Esophagus muscularis mucosa (tissue), 4 donors: ENCODE data around the gene UGT2B11. TPM values are rescaled to one million over a fixed set of nuclear protein-coding genes. Genes with fewer than 3 reads are reported as not detected.
"Not testable (repeated sequence)": the region's sequence is repeated elsewhere in the genome, so short reads cannot be mapped to it uniquely, and the experiment has no call there.

Source experiments
- DNase-seq: peaks from one replicate; pipeline ENCODE4 v3.0.0-alpha.2; 2017; ENCODE audit errors: extremely low spot score
- H3K27ac ChIP-seq, 4 donors: fragments of 200-600 bp; sonication (generic); replicated peaks in 1 of 4; 1 replicate in 3 of 4; 2 replicates in 1 of 4; pipeline ENCODE4 v1.5.1; 2016 to 2019; ENCODE audit warnings: mild to moderate bottlenecking in 1 of 4
- H3K27me3 ChIP-seq, 4 donors: fragments of 200-600 bp; sonication (generic); one replicate each; pipeline versions ENCODE4 v1.5.1 to v1.6.0; 2016 to 2019
- H3K36me3 ChIP-seq, 4 donors: fragments of 200-600 bp; sonication (generic); one replicate each; pipeline ENCODE4 v1.5.1; 2016 to 2019
- H3K4me1 ChIP-seq, 4 donors: fragments of 200-600 bp; sonication (generic); one replicate each; pipeline ENCODE4 v1.5.1; 2016 to 2019
- H3K4me3 ChIP-seq, 4 donors: fragments of 200-600 bp; sonication (generic); 1 replicate in 2 of 4; 2 replicates in 2 of 4; pipeline ENCODE4 v1.5.1; 2016 to 2019; ENCODE audit warnings: mild to moderate bottlenecking in 4 of 4, moderate library complexity in 1 of 4
- H3K9me3 ChIP-seq, 4 donors: fragments of 200-600 bp; sonication (generic); 1 replicate in 3 of 4; 2 replicates in 1 of 4; pipeline ENCODE4 v1.5.1; 2016 to 2019
- EP300 ChIP-seq: sonication (generic); formaldehyde crosslinking; IDR thresholded peaks from one replicate; pipeline ENCODE4 v1.6.1; 2017; ENCODE audit warnings: antibody characterized with exemption
- POLR2A ChIP-seq: fragments of 450-650 bp; IDR thresholded peaks from one replicate; pipeline ENCODE4 v1.6.1; 2017; ENCODE audit warnings: antibody characterized with exemption, moderate library complexity, mild to moderate bottlenecking, low read depth
- POLR2AphosphoS5 ChIP-seq, 2 donors: sonication (generic); formaldehyde crosslinking; IDR thresholded peaks; one replicate each; pipeline ENCODE4 v1.6.1; 2017; ENCODE audit warnings: antibody characterized with exemption in 2 of 2
- WGBS: methylation state at CpG from one replicate; pipeline ENCODE4 v1.1.5; 2018; 5-methylcytosine and 5-hydroxymethylcytosine counted together
- intact Hi-C: fragments of 100-400 bp; cut with DNase I; formaldehyde crosslinking; loops from one replicate; pipeline ENCODE4 v1.15.1; 2023
- total RNA-seq, 4 donors: library from RNA; depleted of rRNA; stranded (reverse); fragments of >200 nt; gene quantifications; one replicate each; pipeline versions ENCODE4 v1.1.0 to v1.2.1, GENCODE V29; 2016
- TF ChIP-seq, protein P1 (sequence below), 3 experiments: fragments of 200-600 bp in 2 of 3; fragments of 450-650 bp in 1 of 3; sonication (generic) in 2 of 3; IDR thresholded peaks; one replicate each; pipeline ENCODE4 v1.5.1; 2017 to 2019; ENCODE audit warnings: antibody characterized with exemption in 3 of 3, mild to moderate bottlenecking in 2 of 3, moderate library complexity in 1 of 3

Gene UGT2B11
- total RNA-seq, 4 donors from 2014 or later = not detected

- Histone ChIP-seq H3K9me3 (no peaks in the 10 kb centered on the region), H3K36me3 (no peaks in the 10 kb centered on the region), H3K27me3 (no peaks in the 10 kb centered on the region), H3K27ac (no peak overlapping the region), H3K4me3 (no peak overlapping the region), H3K4me1 (no peaks in the 10 kb centered on the region)
- intact Hi-C loops = no loop called here
- TF ChIP-seq POLR2A (no peak), POLR2AphosphoS5 (IDR thresholded peaks at IDR 0.05) (no peak), EP300 (no peak)
- TF ChIP-seq, protein P1, sequence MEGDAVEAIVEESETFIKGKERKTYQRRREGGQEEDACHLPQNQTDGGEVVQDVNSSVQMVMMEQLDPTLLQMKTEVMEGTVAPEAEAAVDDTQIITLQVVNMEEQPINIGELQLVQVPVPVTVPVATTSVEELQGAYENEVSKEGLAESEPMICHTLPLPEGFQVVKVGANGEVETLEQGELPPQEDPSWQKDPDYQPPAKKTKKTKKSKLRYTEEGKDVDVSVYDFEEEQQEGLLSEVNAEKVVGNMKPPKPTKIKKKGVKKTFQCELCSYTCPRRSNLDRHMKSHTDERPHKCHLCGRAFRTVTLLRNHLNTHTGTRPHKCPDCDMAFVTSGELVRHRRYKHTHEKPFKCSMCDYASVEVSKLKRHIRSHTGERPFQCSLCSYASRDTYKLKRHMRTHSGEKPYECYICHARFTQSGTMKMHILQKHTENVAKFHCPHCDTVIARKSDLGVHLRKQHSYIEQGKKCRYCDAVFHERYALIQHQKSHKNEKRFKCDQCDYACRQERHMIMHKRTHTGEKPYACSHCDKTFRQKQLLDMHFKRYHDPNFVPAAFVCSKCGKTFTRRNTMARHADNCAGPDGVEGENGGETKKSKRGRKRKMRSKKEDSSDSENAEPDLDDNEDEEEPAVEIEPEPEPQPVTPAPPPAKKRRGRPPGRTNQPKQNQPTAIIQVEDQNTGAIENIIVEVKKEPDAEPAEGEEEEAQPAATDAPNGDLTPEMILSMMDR (IDR thresholded peaks at IDR 0.05) = no peak
- no peak for DNase-seq
- WGBS = 90% methylated on average over 2 of the region's 2 CpGs
Observed at GRCh38 chr4:69239092-69239491, 24.5 kb upstream of the UGT2B11 start.

- TF ChIP-seq POLR2A (no peak), POLR2AphosphoS5 (IDR thresholded peaks at IDR 0.05) (no peak), EP300 (no peak)
- TF ChIP-seq, protein P1 (IDR thresholded peaks at IDR 0.05) = no peak
- Histone ChIP-seq H3K27me3 (no peaks in the 10 kb centered on the region), H3K9me3 (no peaks in the 10 kb centered on the region), H3K36me3 (no peaks in the 10 kb centered on the region), H3K4me1 (no peaks in the 10 kb centered on the region), H3K4me3 (no peak overlapping the region), H3K27ac (no peak overlapping the region)
- DNase-seq = no peak
- WGBS = 39% methylated on average over 2 of the region's 2 CpGs
- intact Hi-C loops = no loop called here
Observed at GRCh38 chr4:69224891-69225290, 10.3 kb upstream of the UGT2B11 start.

DNA sequence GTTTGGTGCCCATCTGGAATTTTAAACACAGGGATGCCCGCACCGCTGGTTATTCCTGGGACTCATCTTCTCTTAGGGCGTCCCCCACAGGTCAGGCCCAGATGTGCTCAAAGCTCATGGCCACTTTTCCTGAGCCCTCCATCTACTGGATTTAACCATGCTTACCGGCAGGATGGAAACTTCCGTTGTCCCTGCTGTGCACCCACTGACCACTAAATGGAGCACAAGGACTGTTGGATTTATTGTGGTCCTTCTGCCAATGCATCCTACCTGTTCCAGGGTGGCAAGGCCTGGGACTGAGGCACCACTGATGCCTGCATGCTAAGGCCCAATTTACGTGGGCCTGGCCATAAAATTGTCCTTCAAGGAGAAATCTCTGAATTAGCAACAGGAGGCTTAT is 8.7 kb upstream of the UGT2B11 start:
- H3K27me3 ChIP-seq, DNase-seq, H3K4me1 ChIP-seq, H3K9me3 ChIP-seq, H3K4me3 ChIP-seq, intact Hi-C loops, H3K27ac ChIP-seq, H3K36me3 ChIP-seq: not testable (repeated sequence)
- 84% methylated on average over 2 of the region's 6 CpGs for WGBS

- H3K27me3 ChIP-seq, H3K4me1 ChIP-seq, intact Hi-C loops, H3K27ac ChIP-seq, H3K4me3 ChIP-seq, H3K36me3 ChIP-seq, DNase-seq, H3K9me3 ChIP-seq: not testable (repeated sequence)
- WGBS = 58% methylated on average over 2 of the region's 2 CpGs
Observed at GRCh38 chr4:69218491-69218890, 3.9 kb upstream of the UGT2B11 start.

DNA sequence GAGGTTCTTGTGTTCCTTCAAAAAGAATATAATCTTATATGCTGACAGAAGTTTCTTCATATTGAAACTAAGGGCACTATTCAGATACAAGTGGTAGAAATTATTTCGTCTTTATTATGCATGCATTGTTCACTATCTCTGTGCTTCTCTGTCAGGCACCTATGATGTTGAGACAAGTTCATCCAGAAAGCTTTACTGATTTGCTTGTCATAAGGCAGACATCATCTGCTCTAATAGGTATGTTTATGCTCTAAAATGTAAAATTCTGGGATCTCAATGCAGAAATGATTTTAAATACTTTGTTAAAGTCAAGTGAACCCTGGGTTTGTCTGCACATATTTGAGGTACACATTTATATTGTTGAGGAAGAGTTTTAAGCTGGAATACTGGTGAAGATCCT is 3.6 kb downstream of the UGT2B11 start:
- Histone ChIP-seq H3K27ac (no peak overlapping the region), H3K27me3 (no peaks in the 10 kb centered on the region), H3K9me3 (no peaks in the 10 kb centered on the region), H3K4me3 (no peak overlapping the region), H3K4me1 (no peaks in the 10 kb centered on the region), H3K36me3 (no peaks in the 10 kb centered on the region)
- DNase-seq = no peak
- TF ChIP-seq POLR2A = no peak
- no peak for TF ChIP-seq EP300
- TF ChIP-seq POLR2AphosphoS5 (IDR thresholded peaks at IDR 0.05) = no peak
- TF ChIP-seq, protein P1 (IDR thresholded peaks at IDR 0.05) = no peak
- intact Hi-C loops = no loop called here
- WGBS = 93% methylated on average over 1 of the region's 1 CpG

DNA sequence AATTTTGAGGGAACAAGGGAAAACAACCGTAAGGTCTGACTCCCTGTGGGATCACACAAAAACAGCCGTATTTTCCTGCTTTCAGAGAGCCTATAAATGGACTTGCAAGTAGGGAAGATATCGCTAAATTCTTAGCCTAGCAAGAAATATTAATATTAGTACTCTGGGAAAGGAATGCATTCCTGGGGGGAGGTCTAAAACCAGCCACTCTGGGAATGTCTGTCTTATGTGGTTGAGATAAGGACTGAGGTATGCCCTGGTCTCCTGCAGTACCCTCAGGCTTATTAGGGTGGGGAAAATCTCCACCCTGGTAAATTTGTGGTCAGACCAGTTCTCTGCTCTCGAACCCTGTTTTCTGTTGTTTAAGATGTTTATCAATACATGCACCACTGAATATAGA is 16.0 kb downstream of the UGT2B11 start:
- H3K36me3 ChIP-seq, H3K27me3 ChIP-seq, H3K9me3 ChIP-seq, H3K27ac ChIP-seq, DNase-seq, H3K4me3 ChIP-seq, H3K4me1 ChIP-seq, intact Hi-C loops: not testable (repeated sequence)
- 78% methylated on average over 4 of the region's 4 CpGs for WGBS
